ENCODE results near the gene SCN4A. TPM values are rescaled to one million over a fixed set of nuclear protein-coding genes. Genes with fewer than 3 reads are reported as not detected.
"Not testable (repeated sequence)": the region's sequence is repeated elsewhere in the genome, so short reads cannot be mapped to it uniquely, and the experiment has no call there.

The SCN4A gene
- total RNA-seq, 2 donors from 2014 or later, result 1.1 TPM; not detected in 1

DNA sequence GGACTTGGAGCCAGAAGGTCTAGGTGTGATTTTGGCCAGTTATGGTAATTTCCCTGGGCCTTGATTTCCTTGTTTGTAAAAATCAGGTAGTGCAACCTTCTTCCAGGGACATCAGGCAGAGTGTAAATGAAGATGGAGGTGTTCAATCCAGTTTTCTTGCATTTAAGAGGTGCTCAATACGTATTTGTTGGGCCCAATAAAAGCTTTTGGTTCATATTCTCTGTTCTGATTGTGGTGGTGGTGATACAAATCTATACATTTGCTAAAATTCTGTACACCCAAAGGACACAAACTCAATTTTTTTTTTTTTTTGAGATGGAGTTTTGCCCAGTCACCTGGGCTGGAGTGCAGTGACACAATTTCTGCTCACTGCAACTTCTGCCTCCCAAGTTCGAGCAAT lies 46.6 kb downstream of the SCN4A start:
- H3K4me3 ChIP-seq, result no peak overlapping the region
- no peak for ATAC-seq (ENCODE audit: insufficient number of reproducible peaks, low FRiP score, low read depth)
- TF ChIP-seq, protein P1, sequence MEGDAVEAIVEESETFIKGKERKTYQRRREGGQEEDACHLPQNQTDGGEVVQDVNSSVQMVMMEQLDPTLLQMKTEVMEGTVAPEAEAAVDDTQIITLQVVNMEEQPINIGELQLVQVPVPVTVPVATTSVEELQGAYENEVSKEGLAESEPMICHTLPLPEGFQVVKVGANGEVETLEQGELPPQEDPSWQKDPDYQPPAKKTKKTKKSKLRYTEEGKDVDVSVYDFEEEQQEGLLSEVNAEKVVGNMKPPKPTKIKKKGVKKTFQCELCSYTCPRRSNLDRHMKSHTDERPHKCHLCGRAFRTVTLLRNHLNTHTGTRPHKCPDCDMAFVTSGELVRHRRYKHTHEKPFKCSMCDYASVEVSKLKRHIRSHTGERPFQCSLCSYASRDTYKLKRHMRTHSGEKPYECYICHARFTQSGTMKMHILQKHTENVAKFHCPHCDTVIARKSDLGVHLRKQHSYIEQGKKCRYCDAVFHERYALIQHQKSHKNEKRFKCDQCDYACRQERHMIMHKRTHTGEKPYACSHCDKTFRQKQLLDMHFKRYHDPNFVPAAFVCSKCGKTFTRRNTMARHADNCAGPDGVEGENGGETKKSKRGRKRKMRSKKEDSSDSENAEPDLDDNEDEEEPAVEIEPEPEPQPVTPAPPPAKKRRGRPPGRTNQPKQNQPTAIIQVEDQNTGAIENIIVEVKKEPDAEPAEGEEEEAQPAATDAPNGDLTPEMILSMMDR (IDR thresholded peaks at IDR 0.05), result no peak
- H3K27ac ChIP-seq, result no peak overlapping the region
- no peaks in the 10 kb centered on the region for H3K9me3 ChIP-seq
- DNase-seq (ENCODE audit: low spot score), result no peak
- H3K36me3 ChIP-seq, result no peaks in the 10 kb centered on the region
- H3K27me3 ChIP-seq (replicated peaks; ENCODE audit: insufficient read depth), result no peaks in the 10 kb centered on the region
- no peaks in the 10 kb centered on the region for H3K4me1 ChIP-seq (ENCODE audit: control insufficient read depth in 1 of 2, low read depth in 2 of 2)

DNA sequence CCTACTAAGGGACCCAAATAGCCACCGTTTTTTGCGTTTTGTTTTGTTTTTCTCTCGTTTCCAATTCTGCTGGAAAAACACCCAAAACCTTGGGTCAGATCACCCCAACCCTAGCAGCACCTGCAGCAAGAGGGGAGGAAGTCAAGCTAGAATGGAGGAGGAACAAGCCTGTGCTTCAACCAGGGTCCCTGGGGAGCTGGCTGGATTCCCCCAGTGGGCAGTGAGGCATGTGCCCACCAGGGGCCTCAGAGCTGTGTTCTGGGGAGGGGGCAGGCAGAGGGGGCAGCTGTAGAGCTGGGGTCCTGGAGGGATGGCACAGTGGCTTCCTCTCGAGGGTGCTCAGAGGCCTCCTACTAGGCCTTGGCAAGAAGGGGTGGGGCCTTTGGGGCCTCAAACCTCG lies 47.1 kb downstream of the SCN4A start:
- DNase-seq (ENCODE audit: low spot score) (no peak), ATAC-seq (ENCODE audit: insufficient number of reproducible peaks, low FRiP score, low read depth) (no peak)
- H3K4me3 ChIP-seq, result no peak overlapping the region

DNA sequence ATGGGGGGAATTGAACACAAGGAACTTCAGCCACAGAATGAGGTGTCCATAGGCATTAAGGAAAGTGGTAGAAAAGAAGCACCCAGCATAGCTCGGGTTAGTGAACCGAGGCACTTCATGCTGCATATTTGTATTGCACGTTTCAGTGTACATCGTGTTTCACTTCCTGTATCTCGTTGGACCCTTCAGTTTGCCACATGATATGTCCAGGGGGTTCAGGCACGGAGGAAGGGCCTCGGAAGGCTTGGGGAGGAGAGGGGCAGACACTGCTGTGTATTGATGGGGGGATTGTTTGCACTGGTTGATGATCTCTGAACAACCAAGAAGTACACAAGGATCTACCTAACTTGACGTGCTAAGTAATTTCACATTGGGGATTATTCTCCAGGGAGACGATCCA lies 50.3 kb downstream of the SCN4A start:
- H3K36me3 ChIP-seq; DNase-seq (ENCODE audit: low spot score); H3K27ac ChIP-seq; H3K9me3 ChIP-seq; ATAC-seq (ENCODE audit: insufficient number of reproducible peaks, low FRiP score, low read depth); H3K27me3 ChIP-seq (replicated peaks; ENCODE audit: insufficient read depth); H3K4me1 ChIP-seq (ENCODE audit: control insufficient read depth in 1 of 2, low read depth in 2 of 2); H3K4me3 ChIP-seq: not testable (repeated sequence)

More for the DNA sequence above, 47.1 kb downstream of the SCN4A start:
- Histone ChIP-seq H3K27ac (no peak overlapping the region), H3K36me3 (no peaks in the 10 kb centered on the region), H3K4me1 (ENCODE audit: control insufficient read depth in 1 of 2, low read depth in 2 of 2) (no peaks in the 10 kb centered on the region), H3K9me3 (no peaks in the 10 kb centered on the region), H3K27me3 (replicated peaks; ENCODE audit: insufficient read depth) (no peaks in the 10 kb centered on the region)
- TF ChIP-seq, protein P1 (IDR thresholded peaks at IDR 0.05), result no peak

DNA sequence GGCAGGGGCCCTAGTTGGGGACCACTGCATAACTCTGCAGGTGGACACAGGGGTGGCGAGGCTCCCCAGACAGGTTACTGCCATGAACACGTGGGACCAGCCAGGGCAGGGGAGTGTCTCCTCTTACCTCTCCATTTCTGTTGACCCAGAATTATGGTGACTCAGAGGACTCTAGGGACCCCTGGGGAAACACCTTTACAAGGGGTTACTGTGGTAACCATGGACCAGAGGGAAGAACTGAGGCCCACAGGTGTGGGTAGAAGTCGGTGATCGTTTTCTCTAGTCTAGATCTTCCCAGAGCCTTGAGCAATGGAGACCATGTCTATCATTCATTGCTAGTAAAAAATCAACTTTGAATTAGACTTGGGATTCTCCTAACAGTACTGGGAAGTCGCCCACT lies 51.9 kb downstream of the SCN4A start:
- DNase-seq (ENCODE audit: low spot score); H3K4me1 ChIP-seq (ENCODE audit: control insufficient read depth in 1 of 2, low read depth in 2 of 2); H3K27ac ChIP-seq; H3K27me3 ChIP-seq (replicated peaks; ENCODE audit: insufficient read depth); H3K9me3 ChIP-seq; H3K4me3 ChIP-seq; ATAC-seq (ENCODE audit: insufficient number of reproducible peaks, low FRiP score, low read depth); H3K36me3 ChIP-seq: not testable (repeated sequence)

DNA sequence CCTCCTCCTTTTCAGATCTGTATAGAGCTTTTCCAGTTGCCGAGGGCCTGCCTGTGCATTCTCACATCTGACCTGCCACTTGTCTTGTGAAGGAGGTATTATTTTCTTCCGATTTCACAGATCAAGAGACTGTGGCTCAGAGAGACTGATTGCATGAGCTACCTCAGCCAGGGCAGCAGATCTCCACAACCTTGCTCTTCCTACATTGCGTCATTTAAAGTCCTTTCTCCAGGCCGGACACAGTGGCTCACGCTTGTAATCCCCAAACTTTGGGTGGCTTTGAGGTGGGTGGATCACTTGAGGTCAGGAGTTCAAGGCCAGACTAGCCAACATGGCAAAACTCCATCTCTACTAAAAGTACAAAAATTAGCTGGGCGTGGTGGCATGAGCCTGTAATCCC lies 52.7 kb downstream of the SCN4A start:
- H3K27ac ChIP-seq; DNase-seq (ENCODE audit: low spot score); H3K4me1 ChIP-seq (ENCODE audit: control insufficient read depth in 1 of 2, low read depth in 2 of 2); H3K27me3 ChIP-seq (replicated peaks; ENCODE audit: insufficient read depth); ATAC-seq (ENCODE audit: insufficient number of reproducible peaks, low FRiP score, low read depth); H3K36me3 ChIP-seq; H3K4me3 ChIP-seq; H3K9me3 ChIP-seq: not testable (repeated sequence)

DNA sequence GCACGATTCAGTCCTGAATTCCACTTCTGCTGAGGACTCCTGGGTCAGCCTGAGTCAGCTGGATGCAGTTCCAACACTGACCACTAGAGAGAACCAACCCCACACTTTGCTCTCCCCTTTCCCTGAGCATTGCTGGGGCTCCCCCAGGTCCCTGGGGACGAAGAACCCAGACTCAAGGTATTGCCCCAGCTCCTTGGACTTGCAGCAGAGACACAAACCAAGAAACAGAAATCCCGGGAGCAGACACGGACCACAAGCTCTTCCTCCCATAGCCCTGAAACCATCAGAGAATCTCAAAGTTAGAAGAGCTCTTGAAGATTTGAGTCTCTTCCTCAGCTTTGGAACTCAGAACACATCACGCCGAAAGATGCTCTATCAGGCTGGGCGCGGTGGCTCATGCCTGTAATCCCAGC lies 53.4 kb downstream of the SCN4A start:
- no peaks in the 10 kb centered on the region for H3K27me3 ChIP-seq (replicated peaks; ENCODE audit: insufficient read depth)
- TF ChIP-seq, protein P1 (IDR thresholded peaks at IDR 0.05), result peak; percentile 93
- no peaks in the 10 kb centered on the region for H3K9me3 ChIP-seq
- no peak for DNase-seq (ENCODE audit: low spot score)
- peak; percentile 63 for ATAC-seq (ENCODE audit: insufficient number of reproducible peaks, low FRiP score, low read depth)
- H3K4me1 ChIP-seq (ENCODE audit: control insufficient read depth in 1 of 2, low read depth in 2 of 2), result no peaks in the 10 kb centered on the region
- no peak overlapping the region for H3K4me3 ChIP-seq
- H3K27ac ChIP-seq, result no peak overlapping the region
- no peaks in the 10 kb centered on the region for H3K36me3 ChIP-seq

DNA sequence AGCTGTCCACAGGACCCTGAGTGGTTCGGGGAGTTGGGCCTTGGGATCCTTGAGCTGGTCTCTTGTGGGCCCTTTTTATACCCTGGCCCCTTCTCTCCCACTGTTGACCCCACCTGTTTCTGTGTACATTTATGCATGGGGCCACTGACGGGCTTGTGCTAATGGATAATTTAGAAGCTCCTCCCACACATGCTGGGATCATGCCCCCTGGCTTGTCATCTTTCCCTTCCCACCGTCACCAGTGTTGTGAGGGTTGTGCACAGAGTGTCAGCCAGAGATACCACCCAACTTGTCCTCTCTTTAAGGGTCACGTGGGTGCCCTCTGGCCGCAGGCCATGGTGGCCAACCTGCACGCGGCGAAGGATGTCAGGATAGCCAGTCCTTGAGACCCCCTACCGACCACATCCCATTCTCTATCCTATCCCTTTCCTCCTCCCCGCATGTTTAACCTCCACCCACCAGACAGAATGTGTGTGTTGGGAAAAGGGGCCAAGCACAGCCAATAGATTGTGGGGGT lies 53.9 kb downstream of the SCN4A start, which contains the start of gene GH1:
TSS of gene GH1 (minus strand) at position 51 of the 517 bp plus-strand sequence. CDS start 63 bp downstream, outside the sequence.
- H3K27ac ChIP-seq; H3K9me3 ChIP-seq; H3K4me3 ChIP-seq; H3K36me3 ChIP-seq; DNase-seq (ENCODE audit: low spot score); H3K4me1 ChIP-seq (ENCODE audit: control insufficient read depth in 1 of 2, low read depth in 2 of 2); H3K27me3 ChIP-seq (replicated peaks; ENCODE audit: insufficient read depth); ATAC-seq (ENCODE audit: insufficient number of reproducible peaks, low FRiP score, low read depth): not testable (repeated sequence)
